ENCODE data around the gene EIF3I.

The EIF3I gene

GRCh38 chr1:32266921-32267591, 44.8 kb downstream of the EIF3I start:
- DNase-seq (ENCODE audit: low read depth): peak; percentile 38

- DNase-seq (ENCODE audit: low read depth): no peak
Measured at GRCh38 chr1:32269744-32270143, 47.5 kb downstream of the EIF3I start.

DNA sequence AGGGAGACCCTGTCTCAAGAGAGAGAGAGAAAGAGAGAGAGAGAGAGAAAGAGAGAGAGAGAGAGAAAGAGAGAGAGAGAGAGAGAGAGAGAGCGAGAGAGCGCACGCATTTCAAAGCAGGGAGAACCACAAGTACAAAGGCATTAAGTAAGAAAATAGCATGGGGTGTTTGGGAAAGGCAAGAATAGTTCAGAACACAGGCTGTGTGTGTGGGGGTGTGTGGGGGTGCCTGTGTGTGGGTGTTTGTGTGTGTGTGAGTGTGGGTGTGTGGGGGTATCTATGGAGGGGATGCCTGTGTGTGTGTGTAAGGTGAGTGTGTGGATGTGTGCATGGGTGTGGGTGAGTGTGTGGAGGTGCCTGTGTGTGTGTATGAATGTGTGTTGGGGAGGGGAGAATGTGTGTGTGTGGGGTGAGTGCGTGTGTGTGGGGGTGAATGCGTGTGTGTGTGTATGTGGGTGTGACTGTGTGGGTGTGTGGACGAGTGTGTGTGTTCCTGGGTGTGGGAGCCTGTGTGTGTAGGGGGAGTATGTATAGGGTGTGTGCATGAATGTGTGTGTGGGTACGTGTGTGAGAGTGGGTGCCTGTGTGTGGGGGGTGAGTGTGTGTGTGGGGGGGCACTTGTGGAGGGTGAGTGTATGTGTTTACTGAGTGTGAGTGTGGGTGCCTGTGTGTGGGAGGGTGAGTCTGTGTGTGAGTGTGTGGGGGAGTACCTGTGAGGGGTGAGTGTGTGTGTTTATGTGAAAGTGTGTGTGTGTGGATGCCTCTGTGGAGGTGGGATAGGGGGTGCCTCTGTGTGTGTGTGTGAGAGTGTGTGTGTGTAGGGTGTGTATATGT, 50.6 kb downstream of the EIF3I start:
- DNase-seq (ENCODE audit: low read depth): no peak

- DNase-seq (ENCODE audit: low read depth): no peak
Measured at GRCh38 chr1:32273391-32274208, 51.4 kb downstream of the EIF3I start.

GRCh38 chr1:32274646-32275340, 52.6 kb downstream of the EIF3I start:
- no peak for DNase-seq (ENCODE audit: low read depth)

- no peak for DNase-seq (ENCODE audit: low read depth)
Measured at GRCh38 chr1:32275424-32275823, 53.2 kb downstream of the EIF3I start.

GRCh38 chr1:32276032-32276782, 54.0 kb downstream of the EIF3I start:
- no peak for DNase-seq (ENCODE audit: low read depth)

All from stromal cell of bone marrow (primary cell).